Measurements from ENCODE around the gene AIM2.

DNA sequence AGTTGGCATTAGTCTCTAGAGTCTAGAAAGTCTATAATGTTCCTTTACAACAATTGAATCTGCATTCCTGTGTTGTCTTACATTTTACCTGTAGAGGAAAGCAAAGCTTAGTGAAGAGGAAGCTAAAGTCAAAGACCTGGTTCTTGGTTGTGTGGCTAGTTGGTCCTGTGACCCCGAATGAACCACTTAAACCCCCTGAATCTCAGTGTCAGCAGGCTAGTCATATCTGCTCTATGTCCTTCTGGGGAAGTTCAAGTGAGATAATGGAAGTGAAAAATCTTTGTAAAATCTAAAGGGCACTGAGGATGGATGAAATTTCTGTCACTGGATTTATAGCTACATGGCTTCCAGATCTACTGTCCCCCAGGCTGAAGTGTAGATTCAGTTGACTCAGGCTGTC is 24.0 kb upstream of the AIM2 start:
- no peak for TF ChIP-seq EZH2 (IDR thresholded peaks at IDR 0.05; ENCODE audit: insufficient read depth, poor library complexity, severe bottlenecking)
- TF ChIP-seq EZH2phosphoT487 (IDR thresholded peaks at IDR 0.05; ENCODE audit: insufficient read depth, low read depth), result no peak

All from GM23248 (cell line).